Heart left ventricle (tissue), 13 donors: ENCODE results near the gene GABRD.

Experiments
- POLR2A ChIP-seq, 2 donors: fragments of 450-650 bp; IDR thresholded peaks; one replicate each; pipeline ENCODE4 v1.6.1; 2017; ENCODE audit warnings: antibody characterized with exemption in 2 of 2, mild to moderate bottlenecking in 2 of 2, moderate library complexity in 2 of 2
- TF ChIP-seq, protein P1 (sequence below), 12 donors: fragments of 200-600 bp; sonication (generic) in 4 of 12; IDR thresholded peaks; one replicate each; pipeline versions ENCODE4 v1.5.0 to v1.8.0; 2018 to 2022; ENCODE audit warnings: antibody characterized with exemption in 12 of 12, mild to moderate bottlenecking in 5 of 12
- donor health status: ischemic (EF 13 %, LVEDD 7.1; RV severe dilation, severe dysfunction).
- donor health status: DM: no; HTN: yes; CAD: no.
- donor health status: DM: no; HTN: no; CAD: no.
- donor health status: ischemic (EF 25% LVEDD 6.9; RV normal size, moderate dysfunction).
- donor health status: ischemic (EF 25% LVEDD 5.7; RV mildly dilated, moderate dysfunction).
- donor health status: ischemic (EF 35%, LVEDD 5.7; RV mildly dilated, moderate dysfunction).
- donor health status: nonischemic (EF 11% LVEDD 7.7; RV severe dilation, severe dysfunction).
- donor health status: DM: yes; HTN: yes; CAD: no.
- donor health status: PGD.
- donor health status: ischemic (EF 29% LVEDD 5.4; RV normal size, mild dysfunction).
- donor health status: nonischemic (EF 23%, LVEDD 6.1; RV moderate dilation, normal function).

DNA sequence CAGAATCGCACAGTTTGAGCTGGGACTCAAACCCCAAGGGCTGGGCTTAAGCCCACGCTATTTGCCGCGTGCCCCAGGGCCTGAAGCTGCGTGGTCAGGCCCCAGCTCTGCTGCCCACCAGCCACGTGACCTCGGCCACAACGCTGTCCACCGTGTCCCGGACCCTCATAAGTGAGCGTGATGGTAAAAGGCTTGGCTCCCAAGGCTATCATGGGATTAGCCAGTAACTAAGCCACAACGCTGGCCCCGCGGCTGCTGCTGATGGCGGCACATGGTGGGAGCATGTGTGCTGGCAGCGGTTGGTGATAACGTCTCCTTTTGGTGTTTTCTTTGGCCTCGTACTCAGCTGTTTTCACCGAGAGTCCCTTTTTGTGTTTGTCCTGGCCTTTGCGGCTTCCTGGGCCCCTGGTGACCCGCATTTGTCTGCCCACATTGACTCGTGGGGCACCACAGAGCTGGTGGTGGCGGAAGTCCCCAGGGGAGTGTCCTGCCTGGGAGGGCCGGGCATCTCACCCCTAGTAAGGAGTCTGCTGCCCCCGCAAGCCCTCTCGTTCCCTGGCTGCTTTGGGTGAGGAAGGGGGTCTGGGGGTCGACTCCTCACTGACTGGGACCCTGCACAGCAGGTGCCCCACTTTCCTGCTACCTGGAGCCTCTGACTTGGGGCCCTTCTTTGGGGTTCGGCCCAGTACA, 60.4 kb downstream of the GABRD start:
- TF ChIP-seq, protein P1, sequence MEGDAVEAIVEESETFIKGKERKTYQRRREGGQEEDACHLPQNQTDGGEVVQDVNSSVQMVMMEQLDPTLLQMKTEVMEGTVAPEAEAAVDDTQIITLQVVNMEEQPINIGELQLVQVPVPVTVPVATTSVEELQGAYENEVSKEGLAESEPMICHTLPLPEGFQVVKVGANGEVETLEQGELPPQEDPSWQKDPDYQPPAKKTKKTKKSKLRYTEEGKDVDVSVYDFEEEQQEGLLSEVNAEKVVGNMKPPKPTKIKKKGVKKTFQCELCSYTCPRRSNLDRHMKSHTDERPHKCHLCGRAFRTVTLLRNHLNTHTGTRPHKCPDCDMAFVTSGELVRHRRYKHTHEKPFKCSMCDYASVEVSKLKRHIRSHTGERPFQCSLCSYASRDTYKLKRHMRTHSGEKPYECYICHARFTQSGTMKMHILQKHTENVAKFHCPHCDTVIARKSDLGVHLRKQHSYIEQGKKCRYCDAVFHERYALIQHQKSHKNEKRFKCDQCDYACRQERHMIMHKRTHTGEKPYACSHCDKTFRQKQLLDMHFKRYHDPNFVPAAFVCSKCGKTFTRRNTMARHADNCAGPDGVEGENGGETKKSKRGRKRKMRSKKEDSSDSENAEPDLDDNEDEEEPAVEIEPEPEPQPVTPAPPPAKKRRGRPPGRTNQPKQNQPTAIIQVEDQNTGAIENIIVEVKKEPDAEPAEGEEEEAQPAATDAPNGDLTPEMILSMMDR (IDR thresholded peaks at IDR 0.05) = no peak
- TF ChIP-seq POLR2A (IDR thresholded peaks at IDR 0.05) = no peak
